LHCN-M2 (cell line): ENCODE results near the gene WNT8B. TPM values are rescaled to one million over a fixed set of nuclear protein-coding genes. Genes with fewer than 3 reads are reported as not detected.

ENCODE experiments used
- DNase-seq: peaks from one replicate; pipeline ENCODE4 v3.0.0-alpha.2; 2012; ENCODE audit warnings: low read depth
- total RNA-seq: library from RNA; depleted of rRNA; stranded (reverse); fragments of >200 nt; gene quantifications from 2 replicates; pipeline ENCODE4 v1.2.3, GENCODE V29; 2014; rRNA removed

The WNT8B gene
- total RNA-seq, 1 experiment from 2014 or later, result not detected

GRCh38 chr10:100518761-100519241 lies 56.0 kb downstream of the WNT8B start:
- peak; percentile 61 for DNase-seq

- DNase-seq, result no peak
Observed at GRCh38 chr10:100519311-100520051, 56.7 kb downstream of the WNT8B start, which contains the start of gene SEC31B. SEC31B (minus strand) TSS chr10:100519861; CDS start chr10:100516952, 2,909 bp downstream.

GRCh38 chr10:100520811-100521210 lies 58.0 kb downstream of the WNT8B start:
- no peak for DNase-seq

GRCh38 chr10:100522107-100522801 lies 59.4 kb downstream of the WNT8B start:
- no peak for DNase-seq

GRCh38 chr10:100522945-100523344 lies 60.1 kb downstream of the WNT8B start:
- DNase-seq, result no peak

- DNase-seq, result no peak
Observed at GRCh38 chr10:100524206-100524605, 61.4 kb downstream of the WNT8B start.

GRCh38 chr10:100524638-100525037 lies 61.8 kb downstream of the WNT8B start:
- no peak for DNase-seq

- DNase-seq, result no peak
Observed at GRCh38 chr10:100528123-100528886, 65.5 kb downstream of the WNT8B start.

GRCh38 chr10:100528921-100529474 lies 66.2 kb downstream of the WNT8B start:
- peak; percentile 21 for DNase-seq

- DNase-seq, result peak; percentile 83
Observed at GRCh38 chr10:100529475-100530298, 66.9 kb downstream of the WNT8B start, which contains the start of gene NDUFB8. NDUFB8 (minus strand) TSS chr10:100529871; CDS start chr10:100529851, 20 bp downstream.

GRCh38 chr10:100531761-100532160 lies 69.0 kb downstream of the WNT8B start:
- DNase-seq, result peak; percentile 14

Other genes with a start within 250 kb of the WNT8B start
- 34.9 and 36.3 TPM in 2 replicates for gene CHUK, start 233.4 kb upstream of the WNT8B start, total RNA-seq
- 32.1 and 33.5 TPM in 2 replicates for gene CWF19L1, start 195.4 kb upstream of the WNT8B start, total RNA-seq
- 83.8 and 86.3 TPM in 2 replicates for gene BLOC1S2, start 176.3 kb upstream of the WNT8B start, total RNA-seq
- gene PKD2L1, start 132.8 kb upstream of the WNT8B start, total RNA-seq, result not detected in 2 replicates
- gene SCD, start 115.8 kb upstream of the WNT8B start, total RNA-seq, result 60.3 and 88.5 TPM in 2 replicates
- gene SEC31B, start 56.9 kb downstream of the WNT8B start, total RNA-seq, result 1.5 and 2.6 TPM in 2 replicates
- gene NDUFB8, start 66.9 kb downstream of the WNT8B start, total RNA-seq, result 133 and 183 TPM in 2 replicates
- 6.3 and 8.9 TPM in 2 replicates for gene HIF1AN, start 72.9 kb downstream of the WNT8B start, total RNA-seq